Measurements from ENCODE around the gene LAMTOR5.

DNA sequence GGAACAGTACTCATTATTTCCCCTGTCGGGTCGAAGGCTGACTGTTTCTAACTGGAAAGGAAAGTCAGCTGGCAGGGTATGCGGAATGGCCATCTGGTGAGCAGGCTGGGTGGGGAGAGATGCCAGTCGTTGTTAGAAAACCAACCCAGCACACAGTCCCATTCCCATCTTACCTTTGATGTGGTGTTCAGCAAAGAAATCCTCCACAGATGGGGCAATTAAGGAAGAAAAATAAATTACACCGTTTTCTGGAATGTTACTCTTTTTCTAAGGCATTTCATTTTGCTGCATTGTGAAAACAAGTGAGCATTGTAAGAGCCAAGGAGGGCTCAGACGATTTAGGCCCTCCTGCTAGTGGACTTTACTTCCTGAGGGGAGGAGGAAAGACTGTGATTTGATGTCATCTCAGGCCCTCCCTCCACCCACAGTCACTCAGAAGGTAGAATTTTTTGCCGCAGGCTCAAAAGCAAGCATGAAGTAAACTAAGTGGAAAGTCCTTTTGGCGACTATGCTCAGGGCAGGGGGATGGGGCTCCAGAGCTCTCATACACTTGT, 16.7 kb downstream of the LAMTOR5 start, which contains the start of gene SLC16A4:
- TF ChIP-seq, protein P1, sequence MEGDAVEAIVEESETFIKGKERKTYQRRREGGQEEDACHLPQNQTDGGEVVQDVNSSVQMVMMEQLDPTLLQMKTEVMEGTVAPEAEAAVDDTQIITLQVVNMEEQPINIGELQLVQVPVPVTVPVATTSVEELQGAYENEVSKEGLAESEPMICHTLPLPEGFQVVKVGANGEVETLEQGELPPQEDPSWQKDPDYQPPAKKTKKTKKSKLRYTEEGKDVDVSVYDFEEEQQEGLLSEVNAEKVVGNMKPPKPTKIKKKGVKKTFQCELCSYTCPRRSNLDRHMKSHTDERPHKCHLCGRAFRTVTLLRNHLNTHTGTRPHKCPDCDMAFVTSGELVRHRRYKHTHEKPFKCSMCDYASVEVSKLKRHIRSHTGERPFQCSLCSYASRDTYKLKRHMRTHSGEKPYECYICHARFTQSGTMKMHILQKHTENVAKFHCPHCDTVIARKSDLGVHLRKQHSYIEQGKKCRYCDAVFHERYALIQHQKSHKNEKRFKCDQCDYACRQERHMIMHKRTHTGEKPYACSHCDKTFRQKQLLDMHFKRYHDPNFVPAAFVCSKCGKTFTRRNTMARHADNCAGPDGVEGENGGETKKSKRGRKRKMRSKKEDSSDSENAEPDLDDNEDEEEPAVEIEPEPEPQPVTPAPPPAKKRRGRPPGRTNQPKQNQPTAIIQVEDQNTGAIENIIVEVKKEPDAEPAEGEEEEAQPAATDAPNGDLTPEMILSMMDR (conservative IDR thresholded peaks at IDR 0.05; ENCODE audit: low read length): no peak
- TF ChIP-seq EZH2phosphoT487 (IDR thresholded peaks at IDR 0.05; ENCODE audit: borderline replicate concordance, low read depth, low read length): no peak
